ENCODE results near the gene VIPR1.

DNA sequence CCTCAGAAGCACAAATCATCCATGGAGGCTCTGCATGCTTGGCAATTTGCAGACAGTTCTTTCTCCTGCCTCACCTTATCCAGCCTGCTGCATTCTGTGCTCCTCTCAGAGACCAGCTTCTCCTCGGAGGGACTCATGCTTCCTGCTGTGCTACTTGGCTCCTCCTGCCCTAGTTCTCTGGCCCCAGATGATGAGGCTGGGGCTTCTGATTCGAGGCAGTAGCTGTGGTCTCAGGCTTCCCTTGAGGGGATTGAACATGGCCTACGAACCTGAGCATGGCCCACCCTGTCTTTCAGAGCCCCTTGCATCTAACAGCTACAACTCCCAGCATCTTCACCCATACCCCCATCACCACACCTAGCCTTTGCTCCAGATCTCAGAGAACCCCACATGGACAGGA lies 6.7 kb downstream of the VIPR1 start:
- TF ChIP-seq POLR2AphosphoS5 (IDR thresholded peaks at IDR 0.05; ENCODE audit: low read depth, low read length) = no peak
- TF ChIP-seq TAF1 (IDR thresholded peaks at IDR 0.05; ENCODE audit: borderline replicate concordance, insufficient read depth, low read length) = no peak
- TF ChIP-seq, protein P1, sequence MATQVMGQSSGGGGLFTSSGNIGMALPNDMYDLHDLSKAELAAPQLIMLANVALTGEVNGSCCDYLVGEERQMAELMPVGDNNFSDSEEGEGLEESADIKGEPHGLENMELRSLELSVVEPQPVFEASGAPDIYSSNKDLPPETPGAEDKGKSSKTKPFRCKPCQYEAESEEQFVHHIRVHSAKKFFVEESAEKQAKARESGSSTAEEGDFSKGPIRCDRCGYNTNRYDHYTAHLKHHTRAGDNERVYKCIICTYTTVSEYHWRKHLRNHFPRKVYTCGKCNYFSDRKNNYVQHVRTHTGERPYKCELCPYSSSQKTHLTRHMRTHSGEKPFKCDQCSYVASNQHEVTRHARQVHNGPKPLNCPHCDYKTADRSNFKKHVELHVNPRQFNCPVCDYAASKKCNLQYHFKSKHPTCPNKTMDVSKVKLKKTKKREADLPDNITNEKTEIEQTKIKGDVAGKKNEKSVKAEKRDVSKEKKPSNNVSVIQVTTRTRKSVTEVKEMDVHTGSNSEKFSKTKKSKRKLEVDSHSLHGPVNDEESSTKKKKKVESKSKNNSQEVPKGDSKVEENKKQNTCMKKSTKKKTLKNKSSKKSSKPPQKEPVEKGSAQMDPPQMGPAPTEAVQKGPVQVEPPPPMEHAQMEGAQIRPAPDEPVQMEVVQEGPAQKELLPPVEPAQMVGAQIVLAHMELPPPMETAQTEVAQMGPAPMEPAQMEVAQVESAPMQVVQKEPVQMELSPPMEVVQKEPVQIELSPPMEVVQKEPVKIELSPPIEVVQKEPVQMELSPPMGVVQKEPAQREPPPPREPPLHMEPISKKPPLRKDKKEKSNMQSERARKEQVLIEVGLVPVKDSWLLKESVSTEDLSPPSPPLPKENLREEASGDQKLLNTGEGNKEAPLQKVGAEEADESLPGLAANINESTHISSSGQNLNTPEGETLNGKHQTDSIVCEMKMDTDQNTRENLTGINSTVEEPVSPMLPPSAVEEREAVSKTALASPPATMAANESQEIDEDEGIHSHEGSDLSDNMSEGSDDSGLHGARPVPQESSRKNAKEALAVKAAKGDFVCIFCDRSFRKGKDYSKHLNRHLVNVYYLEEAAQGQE (IDR thresholded peaks at IDR 0.05; ENCODE audit: insufficient read depth in 1 of 2, low read depth in 2 of 2, low read length in 2 of 2) = no peak
- TF ChIP-seq FOXP2 (optimal IDR thresholded peaks at IDR 0.05; ENCODE audit: borderline replicate concordance, extremely low read depth, extremely low read length, insufficient read depth) = no peak
- TF ChIP-seq SIN3A (IDR thresholded peaks at IDR 0.05; ENCODE audit: borderline replicate concordance, insufficient read depth, low read length) = no peak
